Measurements from ENCODE around the gene RNASEH2C.
A peak's percentile ranks its signal among the peaks of the same experiment; 100 is the strongest.

The RNASEH2C gene

GRCh38 chr11:65727865-65728264 is 7.3 kb upstream of the RNASEH2C start:
- TF ChIP-seq CTCF (conservative IDR thresholded peaks at IDR 0.05): no peak
- TF ChIP-seq ZFX (IDR thresholded peaks at IDR 0.05): no peak

GRCh38 chr11:65726660-65727059 is 6.1 kb upstream of the RNASEH2C start:
- H3K27ac ChIP-seq: no peak overlapping the region

More at GRCh38 chr11:65727865-65728264, 7.3 kb upstream of the RNASEH2C start:
- H3K27ac ChIP-seq: no peak overlapping the region

GRCh38 chr11:65722261-65722660 is 1.7 kb upstream of the RNASEH2C start:
- TF ChIP-seq CTCF (conservative IDR thresholded peaks at IDR 0.05) (no peak), ZFX (IDR thresholded peaks at IDR 0.05) (no peak)
- H3K27ac ChIP-seq: no peak overlapping the region

More at GRCh38 chr11:65726660-65727059, 6.1 kb upstream of the RNASEH2C start:
- TF ChIP-seq CTCF (conservative IDR thresholded peaks at IDR 0.05) (peak; percentile 31; the same call in 1 of the 2 replicates), ZFX (IDR thresholded peaks at IDR 0.05) (no peak)

GRCh38 chr11:65719871-65720210 is 757 bp downstream of the RNASEH2C start:
- peak overlapping the region; percentile 82 for H3K27ac ChIP-seq
- TF ChIP-seq ZFX (IDR thresholded peaks at IDR 0.05) (no peak), CTCF (conservative IDR thresholded peaks at IDR 0.05) (no peak)

GRCh38 chr11:65718964-65719492 is 1.6 kb downstream of the RNASEH2C start:
- no peak for TF ChIP-seq ZFX (IDR thresholded peaks at IDR 0.05)
- TF ChIP-seq CTCF (conservative IDR thresholded peaks at IDR 0.05): no peak
- H3K27ac ChIP-seq: peak overlapping the region; percentile 82

- no peak overlapping the region; the same call in 1 of the 2 replicates for H3K27ac ChIP-seq
- TF ChIP-seq ZFX (IDR thresholded peaks at IDR 0.05): no peak
- TF ChIP-seq CTCF (conservative IDR thresholded peaks at IDR 0.05): no peak
Measured at GRCh38 chr11:65718531-65718930, 2.1 kb downstream of the RNASEH2C start.

- H3K27ac ChIP-seq: no peak overlapping the region
- TF ChIP-seq ZFX (IDR thresholded peaks at IDR 0.05) (no peak), CTCF (conservative IDR thresholded peaks at IDR 0.05) (no peak)
Measured at GRCh38 chr11:65717906-65718305, 2.7 kb downstream of the RNASEH2C start.

All from C4-2B (cell line).